ENCODE data around the gene HEG1.
"Not testable (repeated sequence)": the region's sequence is repeated elsewhere in the genome, so short reads cannot be mapped to it uniquely, and the experiment has no call there.

HEG1 gene

DNA sequence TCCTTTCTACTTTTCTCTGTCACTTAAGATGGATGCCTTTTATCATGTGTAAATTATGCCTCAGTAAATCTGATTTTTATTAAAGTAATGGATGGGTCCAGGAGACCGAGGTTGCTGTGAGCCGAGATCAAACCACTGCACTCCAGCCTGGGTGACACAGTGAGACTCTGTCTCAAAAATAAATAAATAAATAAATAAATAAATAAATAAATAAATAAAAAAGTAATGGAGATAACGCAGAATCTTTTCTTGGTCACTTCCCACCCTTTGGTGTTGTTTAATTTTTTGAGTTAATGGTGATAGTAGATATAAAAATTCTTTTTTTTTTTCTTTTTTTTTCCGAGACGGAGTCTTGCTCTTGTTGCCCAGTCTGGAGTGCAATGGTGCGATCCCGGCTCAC, 77.2 kb downstream of the HEG1 start:
- DNase-seq: no peak

DNA sequence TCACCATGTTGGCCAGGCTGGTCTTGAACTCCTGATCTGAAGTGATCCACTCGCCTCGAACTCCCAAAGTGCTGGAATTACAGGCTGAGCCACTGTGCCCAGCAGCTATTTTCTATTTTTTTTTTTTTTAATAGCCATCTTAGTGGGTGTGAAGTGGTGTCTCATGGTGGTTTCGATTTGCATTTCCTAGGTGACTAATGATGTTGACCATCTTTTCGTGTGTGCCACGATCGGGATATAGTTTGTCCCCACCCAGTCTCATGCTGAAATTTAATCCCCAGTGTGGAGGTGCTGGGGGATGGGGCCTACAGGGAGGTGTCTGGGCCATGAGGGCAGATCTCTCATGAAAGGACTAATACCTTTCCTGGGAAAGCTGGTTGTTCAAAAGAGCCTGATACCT, 79.4 kb downstream of the HEG1 start:
- no peak for DNase-seq

DNA sequence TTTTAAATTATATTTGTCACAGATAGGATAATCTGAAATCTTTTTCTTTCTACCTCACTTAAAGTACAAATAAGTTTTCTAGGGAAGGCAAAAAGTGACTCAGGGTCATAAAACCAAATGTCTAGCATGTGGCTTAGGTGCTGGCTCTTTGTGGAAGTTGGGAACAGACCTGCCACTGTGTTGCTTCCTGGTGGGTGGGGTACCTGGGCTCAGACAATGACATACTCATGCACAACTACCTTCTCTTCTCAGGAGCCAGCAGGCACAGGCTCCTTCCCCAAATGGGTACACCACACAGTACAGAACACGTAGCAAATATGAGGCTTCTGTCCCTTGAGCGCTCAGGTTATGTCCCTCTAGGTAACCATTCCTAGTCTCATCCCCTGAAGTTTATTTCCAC, 81.1 kb downstream of the HEG1 start:
- no peak for DNase-seq

DNA sequence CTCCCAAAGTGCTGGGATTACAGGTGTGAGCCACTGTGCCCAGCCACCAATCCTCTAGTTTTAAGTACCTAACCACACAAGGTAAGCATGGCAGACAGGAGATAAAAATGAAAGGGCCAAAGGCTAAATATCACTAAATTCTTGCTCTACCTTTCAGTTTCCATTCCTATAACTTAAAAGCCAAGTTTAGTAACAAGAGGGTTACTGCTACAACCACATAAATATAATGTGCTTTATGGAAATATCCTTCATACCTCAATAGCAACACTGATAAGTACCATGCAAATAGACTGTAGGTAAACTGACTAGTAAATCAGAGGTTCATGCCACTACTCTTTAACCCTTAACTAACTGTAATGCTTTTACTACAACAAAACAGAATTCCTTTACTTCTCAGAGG, 82.5 kb downstream of the HEG1 start:
- no peak for DNase-seq

DNA sequence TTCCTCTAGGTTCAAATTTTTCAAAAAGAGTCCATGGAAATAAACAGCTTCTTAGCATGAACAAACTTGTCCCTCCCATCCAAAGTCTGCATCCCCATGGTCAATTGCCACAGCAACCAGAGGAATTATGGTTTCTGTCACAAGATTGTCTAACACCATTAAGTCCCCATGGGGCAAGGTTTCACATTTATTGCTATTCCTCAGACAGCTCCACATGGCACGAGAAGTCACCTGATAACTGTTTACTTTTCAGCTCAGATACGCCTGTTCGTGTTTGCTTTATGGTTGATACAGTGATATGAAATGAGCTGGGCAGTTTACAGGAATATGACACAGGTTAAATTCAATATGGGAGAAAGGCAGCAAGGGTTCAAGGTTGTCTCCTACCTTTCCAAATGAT, 83.3 kb downstream of the HEG1 start:
- no peak for DNase-seq

DNA sequence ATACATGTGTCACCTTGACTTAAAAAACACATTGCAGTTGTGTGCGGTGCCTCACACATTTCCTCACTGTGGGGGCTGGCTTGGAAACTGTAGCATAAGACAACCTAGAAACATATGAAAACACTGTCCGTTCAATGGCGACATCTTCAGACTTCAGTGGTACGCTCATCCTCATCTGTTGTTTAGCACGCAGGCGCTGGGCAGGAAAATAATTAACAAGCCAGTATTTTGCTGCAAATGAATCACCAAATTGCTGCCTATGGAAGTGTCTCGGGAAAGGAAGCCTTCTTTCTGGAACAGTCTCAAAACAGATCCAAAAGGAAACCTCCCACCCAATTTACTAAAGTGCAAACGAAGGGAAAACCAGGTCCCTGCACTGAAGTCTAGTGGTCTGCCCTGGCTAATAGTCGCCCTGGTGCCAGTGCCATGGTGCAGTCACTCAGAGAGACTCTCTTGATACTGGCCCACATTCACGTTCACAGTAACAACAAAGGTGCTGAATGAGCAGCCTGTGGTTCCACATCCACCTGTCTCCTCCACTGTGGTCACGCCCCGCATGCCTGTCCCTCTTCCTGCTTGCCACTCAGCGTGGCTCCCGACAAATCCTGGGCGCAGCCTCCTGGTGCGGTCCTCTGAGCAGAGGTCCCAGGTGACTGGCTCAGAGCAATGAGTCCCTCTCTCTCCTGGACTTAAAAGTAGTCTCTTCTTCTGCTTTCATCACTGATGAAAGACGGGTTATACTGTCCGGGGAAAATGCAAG, 85.7 kb downstream of the HEG1 start:
- DNase-seq: no peak

DNA sequence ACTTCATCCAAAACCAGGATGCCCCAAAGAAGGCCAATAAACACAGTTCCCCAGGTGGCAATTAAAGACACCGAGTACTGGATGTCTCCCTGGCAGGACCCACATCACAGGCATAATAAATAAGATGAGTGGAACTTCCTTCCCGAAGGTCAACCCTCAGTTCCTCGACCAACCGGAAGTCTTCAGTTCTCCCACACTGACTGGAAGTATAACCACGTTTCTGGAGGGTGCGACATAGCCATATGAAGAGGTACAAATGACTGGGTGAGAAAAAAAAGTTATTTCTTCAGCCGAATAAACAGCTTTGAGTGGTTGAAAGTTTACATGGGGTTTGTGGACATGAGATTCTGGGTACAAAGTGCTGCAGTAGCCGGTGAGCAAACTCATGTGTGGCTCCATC, 86.6 kb downstream of the HEG1 start:
- no peak for DNase-seq

DNA sequence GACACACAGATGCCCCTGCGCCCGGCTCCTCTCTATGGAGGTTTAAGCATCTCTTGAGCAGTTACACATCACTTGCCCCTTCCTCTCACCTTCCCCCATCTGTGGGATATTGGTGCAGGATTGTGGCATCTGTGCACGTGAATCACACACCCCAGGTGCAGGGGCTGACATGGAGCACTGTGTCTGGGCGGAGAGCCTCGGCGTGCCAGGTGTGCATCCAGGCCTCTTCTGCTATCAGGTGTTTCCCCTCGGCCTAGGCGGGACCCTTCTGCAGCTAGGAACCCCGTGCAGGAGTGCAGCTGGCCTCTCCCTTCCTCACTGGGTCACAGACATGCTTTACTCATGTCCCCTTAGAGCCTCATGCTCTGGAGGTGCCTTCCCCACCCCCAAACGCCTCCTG, 87.8 kb downstream of the HEG1 start:
- DNase-seq: no peak

DNA sequence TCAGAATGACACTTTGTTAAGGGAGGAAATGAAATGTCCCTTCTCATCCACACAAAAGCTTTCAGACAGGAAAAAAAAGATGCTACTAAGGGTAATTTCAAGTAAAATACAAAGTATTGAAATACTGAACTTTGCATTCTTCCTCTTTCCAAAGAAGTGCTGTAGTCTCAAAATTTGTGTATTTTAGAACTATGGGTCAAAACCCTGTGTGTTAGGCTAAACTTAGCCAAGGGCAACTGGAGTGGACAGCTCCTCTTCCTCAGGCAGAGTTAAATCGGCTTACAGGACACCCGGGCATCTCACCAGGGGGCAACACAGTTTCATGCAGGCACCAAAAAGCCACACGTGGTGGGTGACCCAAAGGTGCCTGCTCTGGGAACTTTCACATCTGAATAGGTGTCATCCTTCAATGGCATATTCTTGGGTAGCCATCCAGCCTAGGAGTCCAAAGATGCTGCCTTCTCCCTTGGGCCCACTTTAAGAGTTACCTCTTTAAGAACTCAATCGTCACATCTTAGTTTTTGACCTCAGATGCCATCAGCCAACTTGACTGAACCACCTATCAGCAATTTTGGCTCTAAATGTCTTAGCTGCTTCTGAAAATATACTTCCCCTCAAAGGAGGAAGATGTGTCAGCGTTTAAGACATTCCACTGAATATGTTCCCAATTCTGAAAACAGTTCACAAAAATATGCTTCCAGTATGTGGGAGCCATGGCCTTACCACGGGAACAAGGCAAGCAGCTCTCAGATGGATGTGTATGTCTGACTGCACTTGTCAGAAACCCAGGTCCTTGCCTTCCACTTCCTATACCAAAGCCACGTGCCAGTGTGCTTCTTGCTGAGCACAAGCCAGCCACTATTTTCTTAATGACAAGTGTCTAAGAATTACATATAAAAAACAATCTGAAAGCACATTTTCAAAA, 89.0 kb downstream of the HEG1 start:
- DNase-seq: no peak

DNA sequence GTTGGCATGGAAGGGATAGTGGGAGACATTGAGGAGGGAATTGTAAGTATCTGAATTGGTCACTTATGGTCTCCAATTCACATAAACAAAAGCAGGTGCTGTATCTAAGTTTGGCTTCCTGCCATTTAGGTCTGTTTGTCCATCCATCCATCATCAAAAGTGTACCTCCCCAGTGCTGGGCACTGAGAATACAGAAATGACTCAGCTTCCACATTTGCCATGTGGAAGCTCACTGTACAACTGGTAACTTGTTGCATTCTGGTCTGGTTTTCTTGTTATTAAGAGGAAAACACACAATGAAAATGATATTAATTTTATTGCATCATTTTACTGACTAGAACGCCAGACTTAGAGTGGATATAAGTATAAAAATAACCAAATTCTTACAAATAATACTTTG, 90.4 kb downstream of the HEG1 start:
- DNase-seq: no peak

DNA sequence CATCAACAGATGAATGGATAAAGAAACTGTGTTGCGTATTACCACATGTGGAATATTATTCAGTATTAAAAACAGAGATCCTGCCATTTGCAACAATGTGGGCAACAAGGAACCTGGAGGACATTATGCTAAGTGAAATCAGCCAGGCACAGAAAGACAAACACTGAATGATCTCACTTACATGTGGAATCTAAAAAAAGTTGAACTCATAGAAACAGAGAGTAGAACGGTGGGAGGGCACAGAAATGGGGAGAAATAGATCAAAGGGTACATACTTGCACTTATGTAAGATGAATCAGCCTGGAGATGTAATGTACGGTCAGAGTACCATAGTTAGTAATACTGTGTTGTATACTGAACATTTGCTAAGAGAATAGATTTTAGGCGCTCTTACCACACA, 91.4 kb downstream of the HEG1 start:
- no peak for DNase-seq

DNA sequence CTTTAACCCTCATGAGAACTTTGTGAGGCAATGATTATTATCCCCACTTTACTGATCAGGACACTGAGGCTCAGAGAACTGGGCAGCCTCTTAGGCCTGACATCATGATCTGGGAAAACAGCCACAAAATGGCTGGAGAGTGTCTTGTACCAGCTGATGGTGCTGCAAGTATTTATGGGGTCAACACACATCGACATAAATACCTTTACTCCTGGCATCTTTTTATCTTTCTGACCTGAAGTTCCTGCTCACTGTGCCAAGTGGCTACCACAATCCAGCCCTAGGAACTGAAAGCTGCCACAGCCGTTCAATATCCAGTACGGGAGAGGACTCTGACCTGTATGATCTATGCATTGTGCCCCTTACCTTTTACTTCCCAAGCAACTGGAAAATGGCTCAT, 92.0 kb downstream of the HEG1 start:
- no peak for DNase-seq

DNA sequence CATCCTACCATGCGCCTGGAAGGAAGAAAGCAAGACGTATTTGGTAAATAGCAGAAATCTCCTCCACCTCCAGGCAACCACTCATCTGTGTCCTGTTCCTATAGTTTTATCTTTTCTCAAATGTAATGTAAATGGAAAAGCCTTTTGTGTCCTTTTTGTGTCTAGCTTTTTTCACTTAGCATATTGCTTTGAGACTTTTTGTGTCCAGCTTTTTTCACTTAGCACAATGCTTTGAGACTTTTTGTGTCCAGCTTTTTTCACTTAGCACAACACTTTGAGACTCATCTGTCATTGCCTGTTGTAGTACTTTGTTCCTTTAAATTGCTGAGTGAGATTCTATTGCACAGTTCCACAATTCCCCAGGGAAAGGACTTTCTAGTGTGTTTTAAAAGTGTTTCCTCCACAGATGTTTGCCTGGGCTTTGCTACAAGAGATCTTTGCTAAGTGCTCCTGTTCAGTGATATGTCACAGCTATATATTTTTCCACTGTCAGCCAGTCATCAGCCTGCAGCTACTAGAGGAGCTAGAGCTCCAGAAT, 93.3 kb downstream of the HEG1 start:
- DNase-seq: no peak

DNA sequence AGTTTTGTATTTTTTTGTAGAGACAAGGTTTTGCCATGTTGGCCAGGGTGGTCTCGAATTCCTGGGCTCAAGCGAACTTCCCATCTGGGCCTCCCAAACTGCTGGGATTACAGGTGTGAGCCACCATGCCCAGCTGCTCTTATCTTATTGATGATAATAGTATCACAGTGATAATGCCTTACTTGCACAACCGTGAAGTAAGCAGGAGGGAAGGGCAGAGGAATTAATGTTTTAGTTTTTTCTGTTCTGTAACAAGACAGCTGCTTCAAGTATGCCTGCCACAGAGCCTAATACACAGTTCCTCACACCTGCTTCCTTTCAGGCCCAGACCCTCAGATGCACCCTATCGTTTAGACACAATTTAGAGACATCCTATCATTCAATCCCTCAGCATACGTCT, 95.1 kb downstream of the HEG1 start:
- DNase-seq: no peak

DNA sequence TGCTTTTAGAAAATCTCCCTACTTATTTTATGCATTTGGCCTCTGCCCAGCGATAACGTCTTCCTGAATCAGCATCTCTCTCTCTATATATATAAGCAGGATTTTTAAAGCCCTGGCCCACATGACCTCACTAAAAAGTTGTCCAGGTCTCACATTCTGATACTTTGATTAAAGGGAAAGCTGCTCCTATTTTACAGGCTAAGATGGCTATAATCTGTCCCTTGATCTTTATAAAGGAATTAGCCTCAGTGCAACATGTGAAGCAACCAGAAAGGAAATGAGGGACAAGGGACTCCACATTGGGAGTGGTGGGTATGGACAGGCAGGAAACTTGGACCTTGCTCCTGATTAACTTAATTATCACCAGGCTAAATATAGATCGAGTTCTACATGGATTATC, 95.7 kb downstream of the HEG1 start:
- DNase-seq: no peak

DNA sequence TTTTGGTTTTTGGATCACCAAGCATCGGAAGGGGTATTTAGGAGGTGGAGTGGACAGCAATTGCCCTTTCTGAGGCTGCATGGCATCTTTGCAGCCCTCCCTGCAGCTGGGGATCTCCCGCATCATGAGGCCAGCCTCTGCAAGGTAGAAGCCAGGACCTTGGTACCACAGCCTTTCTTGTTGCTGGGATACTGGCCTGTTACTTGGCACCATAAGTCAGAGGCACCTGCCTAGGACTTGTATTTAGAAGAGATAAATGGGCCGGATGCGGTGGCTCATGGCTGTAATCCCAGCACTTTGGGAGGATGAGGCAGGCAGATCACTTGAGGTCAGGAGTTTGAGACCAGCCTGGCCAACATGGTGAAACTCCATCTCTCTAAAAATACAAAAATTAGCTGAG, 97.8 kb downstream of the HEG1 start:
- DNase-seq: not testable (repeated sequence)

DNA sequence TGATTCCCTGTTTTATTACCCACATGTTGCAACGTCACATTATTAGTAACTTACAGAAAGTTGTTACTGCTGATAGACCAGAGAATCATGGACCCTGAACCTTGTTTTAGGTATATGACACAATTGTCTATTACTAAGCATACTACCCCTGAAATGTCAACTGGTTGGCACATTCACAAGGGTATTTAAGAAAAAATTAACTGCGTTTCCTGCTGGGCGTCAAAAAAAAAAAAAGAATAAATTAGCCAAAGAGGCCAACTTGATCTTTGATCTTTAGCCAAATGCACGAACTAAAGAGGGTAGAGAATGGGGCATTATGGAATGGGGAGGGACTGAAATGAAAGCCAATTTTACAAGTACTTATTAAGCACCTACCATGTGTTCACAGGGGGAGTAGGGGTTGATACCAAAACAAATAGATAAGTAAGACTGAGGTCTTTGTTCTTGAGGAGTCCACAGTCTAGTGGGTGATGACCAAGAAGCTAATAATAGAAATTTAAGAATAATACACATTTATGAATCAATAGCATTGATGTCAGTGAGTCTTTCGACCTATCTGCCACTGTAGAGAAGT, 103.4 kb downstream of the HEG1 start:
- no peak for DNase-seq

DNA sequence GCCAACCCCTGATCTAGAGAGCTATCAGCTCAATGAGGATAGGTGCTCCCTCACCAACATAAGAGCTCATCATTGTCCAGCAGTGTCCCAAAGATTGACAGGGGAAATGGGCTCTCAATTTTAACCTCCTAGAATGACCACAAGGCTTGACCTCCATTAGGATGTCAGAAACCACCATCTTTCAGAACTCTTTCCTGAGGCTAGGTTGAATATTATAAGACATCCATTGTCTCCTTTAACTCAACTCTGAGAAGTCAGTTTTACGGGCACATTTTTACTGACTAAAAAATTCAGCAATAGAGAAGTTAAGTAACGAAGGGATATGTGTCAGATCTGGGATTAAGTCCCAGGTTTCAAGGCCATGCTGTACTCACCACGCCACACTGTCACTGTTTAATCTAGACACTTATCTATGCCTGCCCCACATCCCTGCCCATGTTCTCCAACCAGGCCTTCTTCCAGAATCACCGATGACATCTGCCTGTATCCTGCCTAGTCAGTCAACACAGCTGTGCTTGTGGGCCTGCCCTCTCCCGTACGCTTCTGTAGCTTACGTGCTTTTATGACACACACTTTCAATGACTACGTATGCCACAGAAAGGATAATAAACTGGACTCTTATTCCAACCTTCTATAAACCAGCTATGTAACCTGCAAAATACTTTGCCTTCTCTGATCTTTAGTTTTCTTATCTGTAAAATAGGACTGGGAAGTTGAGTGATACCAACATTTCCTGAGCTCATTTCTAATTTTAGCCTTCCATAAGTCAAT, 104.1 kb downstream of the HEG1 start:
- no peak for DNase-seq

DNA sequence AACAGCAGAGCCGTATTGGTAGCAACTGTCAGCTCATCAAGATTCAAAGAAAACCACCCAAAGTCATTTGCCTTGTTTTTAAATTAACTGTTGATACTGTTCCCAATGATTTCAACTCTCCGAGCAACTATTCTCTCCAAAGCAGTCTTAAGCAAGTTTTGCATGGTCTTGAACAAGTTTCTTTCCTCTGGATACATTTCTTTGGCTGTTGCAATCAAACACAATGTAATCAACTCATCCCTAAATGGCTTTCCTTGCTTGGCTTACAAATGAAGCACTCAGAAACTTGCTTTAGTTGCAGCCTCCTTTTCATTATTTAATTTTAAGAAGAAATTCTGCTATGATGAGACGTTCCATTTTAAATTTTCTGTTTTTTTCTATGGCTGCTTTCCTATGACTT, 105.8 kb downstream of the HEG1 start:
- no peak for DNase-seq

DNA sequence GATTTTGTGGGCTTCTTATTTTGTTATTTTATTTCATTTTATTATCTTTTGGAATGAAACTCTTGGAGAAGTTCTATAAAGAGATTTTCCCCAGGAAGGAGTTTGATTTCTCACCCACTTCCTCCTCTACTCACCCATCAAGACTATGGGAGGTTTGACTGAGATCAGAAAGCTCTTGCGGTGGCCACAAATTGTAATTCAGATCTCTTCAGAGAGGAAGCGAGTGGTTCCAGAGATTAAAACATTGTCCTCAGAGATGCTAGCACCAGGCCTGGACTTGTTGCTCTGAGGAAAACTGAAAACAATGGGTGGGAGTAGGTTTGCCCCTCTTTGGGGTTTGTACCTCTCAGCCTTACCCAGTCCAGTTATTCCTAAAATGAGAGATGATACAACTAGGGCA, 113.2 kb downstream of the HEG1 start:
- DNase-seq: no peak

DNA sequence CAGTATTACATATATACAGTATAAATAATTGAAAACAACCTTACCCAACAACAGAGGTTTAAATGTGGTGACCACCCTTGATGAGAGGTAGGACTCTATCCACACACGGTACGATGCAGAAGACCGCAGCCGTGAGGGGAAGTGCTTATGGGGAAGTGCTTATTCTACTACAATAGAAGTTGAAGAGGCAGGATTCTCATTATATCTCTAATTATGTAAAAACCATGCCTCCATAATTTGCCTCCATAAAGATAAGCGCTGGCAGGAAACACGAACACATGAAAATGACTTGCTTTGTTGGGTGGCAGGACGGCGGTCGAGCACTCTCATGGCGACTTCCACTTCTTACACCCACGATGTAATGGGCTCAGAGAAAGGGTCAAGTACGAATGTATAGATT, 114.0 kb downstream of the HEG1 start:
- DNase-seq: no peak

DNA sequence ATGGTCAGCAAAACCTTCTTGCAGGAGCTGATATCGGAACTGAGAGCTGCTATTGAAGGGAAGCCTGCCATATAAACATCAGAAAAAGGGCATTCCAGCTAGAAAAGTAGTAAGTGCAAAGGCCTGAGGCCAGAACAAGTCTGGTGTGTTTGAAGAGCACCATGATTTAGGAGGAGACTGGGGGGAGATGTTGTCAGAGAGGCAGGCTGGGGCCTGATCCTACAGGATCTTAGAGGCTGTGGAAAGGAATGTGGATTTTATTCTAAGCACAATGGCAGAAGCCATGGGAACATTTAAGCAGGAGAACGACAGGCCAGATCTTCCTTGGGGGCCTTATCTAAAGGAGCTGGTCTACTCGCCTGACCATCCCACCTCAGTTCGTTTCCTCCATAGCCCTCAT, 116.1 kb downstream of the HEG1 start:
- DNase-seq: no peak

DNA sequence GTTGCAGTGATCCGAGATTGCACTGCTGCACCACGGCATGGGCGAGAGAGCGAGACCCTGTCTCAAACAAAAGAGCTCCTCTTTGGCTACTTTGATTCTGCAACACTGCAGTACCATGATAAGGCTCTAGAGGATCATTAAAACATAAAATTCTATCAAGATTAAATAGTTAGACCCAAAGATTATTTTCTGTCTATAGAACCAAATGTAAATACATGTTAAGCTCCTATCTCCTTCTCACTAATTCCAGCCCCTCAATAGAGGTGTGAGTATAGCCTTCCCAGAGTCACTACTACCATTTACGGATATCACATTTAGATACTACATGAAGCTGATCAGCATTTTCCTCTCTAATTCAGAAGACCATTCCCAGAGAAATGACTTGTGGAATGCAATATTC, 116.9 kb downstream of the HEG1 start:
- no peak for DNase-seq
